ENCODE results near the gene SYCN. TPM values are rescaled to one million over a fixed set of nuclear protein-coding genes. Genes with fewer than 3 reads are reported as not detected.

SYCN gene
- total RNA-seq, 1 experiment from 2014 or later, result not detected

DNA sequence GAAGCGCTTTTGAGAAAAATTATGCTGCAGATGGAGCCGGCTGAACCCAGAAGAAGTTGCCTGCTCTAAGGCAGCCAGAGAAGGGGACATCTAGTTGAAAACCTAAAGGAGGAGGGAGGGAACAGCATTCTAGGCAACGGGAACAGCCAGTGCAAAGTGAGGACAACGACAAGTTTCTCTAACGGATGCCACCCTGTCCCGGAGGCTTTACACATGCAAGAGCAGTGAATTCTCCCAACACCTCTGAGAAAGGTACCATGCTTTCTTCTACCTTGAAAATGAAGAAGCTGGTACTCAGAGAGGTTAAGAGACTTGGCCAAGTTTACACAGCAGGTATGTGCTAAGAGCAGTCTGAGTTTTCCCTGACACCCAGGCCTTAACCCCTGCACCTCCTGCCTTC, 34.9 kb upstream of the SYCN start:
- no peak for ATAC-seq
- no TSS peak for BruUV-seq (replicated peaks)

More for the DNA sequence above, 34.9 kb upstream of the SYCN start:
- H3K9me2 ChIP-seq (ENCODE audit: insufficient read depth), result no peaks in the 10 kb centered on the region
- H3K4me3 ChIP-seq (replicated peaks in 1 of 2; ENCODE audit: low read depth in 1 of 2, low read length in 2 of 2), result no peak overlapping the region
- H3K79me2 ChIP-seq (ENCODE audit: insufficient read depth, low read length), result no peaks in the 10 kb centered on the region
- H3K4me1 ChIP-seq (ENCODE audit: control insufficient read depth in 1 of 2, insufficient read depth in 2 of 2, low read length in 2 of 2), result peaks cover 9 to 11% of the 10 kb centered on the region in 2 experiments; a peak in 3 of 4 replicates
- no peak overlapping the region for H2AFZ ChIP-seq (ENCODE audit: low read depth, low read length, poor library complexity, severe bottlenecking)
- H3K9ac ChIP-seq (ENCODE audit: low read length), result no peak overlapping the region
- no peaks in the 10 kb centered on the region for H3K36me3 ChIP-seq (ENCODE audit: control insufficient read depth in 1 of 2, insufficient read depth in 2 of 2, low read length in 2 of 2)
- ChIA-PET CTCF (no interaction called here), POLR2A (no interaction called here), RAD21 (ENCODE audit: low non-redundant PET in 1 of 2, low total read pairs in 2 of 2, uncharacterized antibody in 2 of 2, unreplicated experiment in 2 of 2) (no interaction called here)
- no peak for DNase-seq (ENCODE audit: low read depth, low spot score)
- H3K4me2 ChIP-seq (ENCODE audit: low read length), result no peak overlapping the region
- H3K27ac ChIP-seq (ENCODE audit: low read depth, low read length), result no peak overlapping the region
- TF ChIP-seq YY1 (IDR thresholded peaks at IDR 0.05; ENCODE audit: extremely low read depth, insufficient replicate concordance, low read depth, low read length), result no peak
- TF ChIP-seq FOSL1 (IDR thresholded peaks at IDR 0.05; ENCODE audit: low read depth), result no peak
- no peak for TF ChIP-seq JUND (IDR thresholded peaks at IDR 0.05)
- TF ChIP-seq SP1 (IDR thresholded peaks at IDR 0.05; ENCODE audit: low read depth), result no peak
- no peak for TF ChIP-seq ELF1 (IDR thresholded peaks at IDR 0.05; ENCODE audit: borderline replicate concordance, low read depth)
- no peak for TF ChIP-seq POLR2A (IDR thresholded peaks at IDR 0.05; ENCODE audit: borderline replicate concordance, extremely low read depth, insufficient read depth, insufficient read length)
- no peak for TF ChIP-seq EGR1 (IDR thresholded peaks at IDR 0.05; ENCODE audit: low read depth)
- TF ChIP-seq, protein P1, sequence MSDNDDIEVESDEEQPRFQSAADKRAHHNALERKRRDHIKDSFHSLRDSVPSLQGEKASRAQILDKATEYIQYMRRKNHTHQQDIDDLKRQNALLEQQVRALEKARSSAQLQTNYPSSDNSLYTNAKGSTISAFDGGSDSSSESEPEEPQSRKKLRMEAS (IDR thresholded peaks at IDR 0.05), result no peak
- TF ChIP-seq SRF (IDR thresholded peaks at IDR 0.05; ENCODE audit: low read depth), result no peak
- TF ChIP-seq, protein P2, sequence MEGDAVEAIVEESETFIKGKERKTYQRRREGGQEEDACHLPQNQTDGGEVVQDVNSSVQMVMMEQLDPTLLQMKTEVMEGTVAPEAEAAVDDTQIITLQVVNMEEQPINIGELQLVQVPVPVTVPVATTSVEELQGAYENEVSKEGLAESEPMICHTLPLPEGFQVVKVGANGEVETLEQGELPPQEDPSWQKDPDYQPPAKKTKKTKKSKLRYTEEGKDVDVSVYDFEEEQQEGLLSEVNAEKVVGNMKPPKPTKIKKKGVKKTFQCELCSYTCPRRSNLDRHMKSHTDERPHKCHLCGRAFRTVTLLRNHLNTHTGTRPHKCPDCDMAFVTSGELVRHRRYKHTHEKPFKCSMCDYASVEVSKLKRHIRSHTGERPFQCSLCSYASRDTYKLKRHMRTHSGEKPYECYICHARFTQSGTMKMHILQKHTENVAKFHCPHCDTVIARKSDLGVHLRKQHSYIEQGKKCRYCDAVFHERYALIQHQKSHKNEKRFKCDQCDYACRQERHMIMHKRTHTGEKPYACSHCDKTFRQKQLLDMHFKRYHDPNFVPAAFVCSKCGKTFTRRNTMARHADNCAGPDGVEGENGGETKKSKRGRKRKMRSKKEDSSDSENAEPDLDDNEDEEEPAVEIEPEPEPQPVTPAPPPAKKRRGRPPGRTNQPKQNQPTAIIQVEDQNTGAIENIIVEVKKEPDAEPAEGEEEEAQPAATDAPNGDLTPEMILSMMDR (IDR thresholded peaks at IDR 0.05 in 2 of 3, conservative IDR thresholded peaks at IDR 0.05 in 1 of 3; ENCODE audit: borderline replicate concordance in 1 of 3, insufficient read depth in 1 of 3, low read depth in 2 of 3, low read length in 2 of 3), result no peak
- TF ChIP-seq ZFX (IDR thresholded peaks at IDR 0.05), result no peak
- TF ChIP-seq, protein P3, sequence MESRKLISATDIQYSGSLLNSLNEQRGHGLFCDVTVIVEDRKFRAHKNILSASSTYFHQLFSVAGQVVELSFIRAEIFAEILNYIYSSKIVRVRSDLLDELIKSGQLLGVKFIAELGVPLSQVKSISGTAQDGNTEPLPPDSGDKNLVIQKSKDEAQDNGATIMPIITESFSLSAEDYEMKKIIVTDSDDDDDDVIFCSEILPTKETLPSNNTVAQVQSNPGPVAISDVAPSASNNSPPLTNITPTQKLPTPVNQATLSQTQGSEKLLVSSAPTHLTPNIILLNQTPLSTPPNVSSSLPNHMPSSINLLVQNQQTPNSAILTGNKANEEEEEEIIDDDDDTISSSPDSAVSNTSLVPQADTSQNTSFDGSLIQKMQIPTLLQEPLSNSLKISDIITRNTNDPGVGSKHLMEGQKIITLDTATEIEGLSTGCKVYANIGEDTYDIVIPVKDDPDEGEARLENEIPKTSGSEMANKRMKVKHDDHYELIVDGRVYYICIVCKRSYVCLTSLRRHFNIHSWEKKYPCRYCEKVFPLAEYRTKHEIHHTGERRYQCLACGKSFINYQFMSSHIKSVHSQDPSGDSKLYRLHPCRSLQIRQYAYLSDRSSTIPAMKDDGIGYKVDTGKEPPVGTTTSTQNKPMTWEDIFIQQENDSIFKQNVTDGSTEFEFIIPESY (IDR thresholded peaks at IDR 0.05; ENCODE audit: extremely low read depth, insufficient replicate concordance, low read length), result no peak
- TF ChIP-seq EZH2phosphoT487 (IDR thresholded peaks at IDR 0.05; ENCODE audit: borderline replicate concordance), result no peak
- TF ChIP-seq ZNF274 (IDR thresholded peaks at IDR 0.05; ENCODE audit: low read depth, low read length), result no peak
- TF ChIP-seq, protein P4, sequence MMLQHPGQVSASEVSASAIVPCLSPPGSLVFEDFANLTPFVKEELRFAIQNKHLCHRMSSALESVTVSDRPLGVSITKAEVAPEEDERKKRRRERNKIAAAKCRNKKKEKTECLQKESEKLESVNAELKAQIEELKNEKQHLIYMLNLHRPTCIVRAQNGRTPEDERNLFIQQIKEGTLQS (IDR thresholded peaks at IDR 0.05), result no peak
- TF ChIP-seq TCF7L2 (IDR thresholded peaks at IDR 0.05; ENCODE audit: borderline replicate concordance, extremely low read depth, insufficient read depth, insufficient read length), result no peak
- TF ChIP-seq POLR2AphosphoS5 (IDR thresholded peaks at IDR 0.05; ENCODE audit: low read depth, low read length), result no peak
- TF ChIP-seq, protein P5, sequence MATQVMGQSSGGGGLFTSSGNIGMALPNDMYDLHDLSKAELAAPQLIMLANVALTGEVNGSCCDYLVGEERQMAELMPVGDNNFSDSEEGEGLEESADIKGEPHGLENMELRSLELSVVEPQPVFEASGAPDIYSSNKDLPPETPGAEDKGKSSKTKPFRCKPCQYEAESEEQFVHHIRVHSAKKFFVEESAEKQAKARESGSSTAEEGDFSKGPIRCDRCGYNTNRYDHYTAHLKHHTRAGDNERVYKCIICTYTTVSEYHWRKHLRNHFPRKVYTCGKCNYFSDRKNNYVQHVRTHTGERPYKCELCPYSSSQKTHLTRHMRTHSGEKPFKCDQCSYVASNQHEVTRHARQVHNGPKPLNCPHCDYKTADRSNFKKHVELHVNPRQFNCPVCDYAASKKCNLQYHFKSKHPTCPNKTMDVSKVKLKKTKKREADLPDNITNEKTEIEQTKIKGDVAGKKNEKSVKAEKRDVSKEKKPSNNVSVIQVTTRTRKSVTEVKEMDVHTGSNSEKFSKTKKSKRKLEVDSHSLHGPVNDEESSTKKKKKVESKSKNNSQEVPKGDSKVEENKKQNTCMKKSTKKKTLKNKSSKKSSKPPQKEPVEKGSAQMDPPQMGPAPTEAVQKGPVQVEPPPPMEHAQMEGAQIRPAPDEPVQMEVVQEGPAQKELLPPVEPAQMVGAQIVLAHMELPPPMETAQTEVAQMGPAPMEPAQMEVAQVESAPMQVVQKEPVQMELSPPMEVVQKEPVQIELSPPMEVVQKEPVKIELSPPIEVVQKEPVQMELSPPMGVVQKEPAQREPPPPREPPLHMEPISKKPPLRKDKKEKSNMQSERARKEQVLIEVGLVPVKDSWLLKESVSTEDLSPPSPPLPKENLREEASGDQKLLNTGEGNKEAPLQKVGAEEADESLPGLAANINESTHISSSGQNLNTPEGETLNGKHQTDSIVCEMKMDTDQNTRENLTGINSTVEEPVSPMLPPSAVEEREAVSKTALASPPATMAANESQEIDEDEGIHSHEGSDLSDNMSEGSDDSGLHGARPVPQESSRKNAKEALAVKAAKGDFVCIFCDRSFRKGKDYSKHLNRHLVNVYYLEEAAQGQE (IDR thresholded peaks at IDR 0.05; ENCODE audit: low read depth), result no peak
- H3K27me3 ChIP-seq (ENCODE audit: insufficient read depth, low read length), result no peaks in the 10 kb centered on the region
- no peaks in the 10 kb centered on the region for H4K20me1 ChIP-seq (ENCODE audit: insufficient read depth)
- intact Hi-C loops (cut with micrococcal nuclease), result no loop called here
- no peaks in the 10 kb centered on the region for H3K9me3 ChIP-seq (ENCODE audit: control insufficient read depth in 1 of 2, insufficient read depth in 1 of 2, low read depth in 1 of 2, low read length in 2 of 2)

Measured in HCT116 (cell line).